Glutamatergic neuron (in vitro differentiated cells): ENCODE data around the gene IQCK. TPM values are rescaled to one million over a fixed set of nuclear protein-coding genes. Genes with fewer than 3 reads are reported as not detected.
A peak's percentile ranks its signal among the peaks of the same experiment; 100 is the strongest.

Experiments
- DNase-seq: peaks from one replicate; pipeline ENCODE4 v3.0.0; 2022
- H3K27ac Mint-ChIP-seq: one replicate; pipeline ENCODE4 v1.8.0; 2020; ENCODE audit warnings: mild to moderate bottlenecking, mixed read lengths, inconsistent platforms; ENCODE audit not compliant: unreplicated experiment
- H3K27me3 Mint-ChIP-seq: one replicate; pipeline ENCODE4 v1.8.0; 2020; ENCODE audit warnings: mild to moderate bottlenecking, moderate library complexity, mixed read lengths, inconsistent platforms; ENCODE audit not compliant: unreplicated experiment
- H3K36me3 Mint-ChIP-seq: one replicate; pipeline ENCODE4 v1.8.0; 2020; ENCODE audit warnings: mild to moderate bottlenecking, mixed read lengths, inconsistent platforms; ENCODE audit not compliant: unreplicated experiment
- H3K4me1 Mint-ChIP-seq: one replicate; pipeline ENCODE4 v1.8.0; 2020; ENCODE audit warnings: mild to moderate bottlenecking, low read depth, mixed read lengths, inconsistent platforms; ENCODE audit not compliant: unreplicated experiment
- H3K4me3 Mint-ChIP-seq: one replicate; pipeline ENCODE4 v1.8.0; 2020; ENCODE audit warnings: mild to moderate bottlenecking, mixed read lengths, inconsistent platforms; ENCODE audit not compliant: unreplicated experiment
- H3K9me3 Mint-ChIP-seq: one replicate; pipeline ENCODE4 v1.8.0; 2020; ENCODE audit warnings: mild to moderate bottlenecking, moderate library complexity, mixed read lengths, inconsistent platforms; ENCODE audit not compliant: unreplicated experiment
- total RNA-seq: library from RNA; stranded (reverse); fragmentation: NEBNext Ultra II Directional; extraction: Animal tissue kit (Norgen Biotek cat#: 25700); gene quantifications from one replicate; pipeline ENCODE4 v1.2.1, GENCODE V29; 2021; ENCODE audit not compliant: unreplicated experiment
- TF ChIP-seq, protein P1 (sequence below): fragments of 200-600 bp; sonication (generic); IDR thresholded peaks from one replicate; pipeline ENCODE4 v1.5.0; 2021; ENCODE audit not compliant: partially characterized antibody, unreplicated experiment

The IQCK gene
- total RNA-seq, 1 donor from 2014 or later: 5.1 TPM

DNA sequence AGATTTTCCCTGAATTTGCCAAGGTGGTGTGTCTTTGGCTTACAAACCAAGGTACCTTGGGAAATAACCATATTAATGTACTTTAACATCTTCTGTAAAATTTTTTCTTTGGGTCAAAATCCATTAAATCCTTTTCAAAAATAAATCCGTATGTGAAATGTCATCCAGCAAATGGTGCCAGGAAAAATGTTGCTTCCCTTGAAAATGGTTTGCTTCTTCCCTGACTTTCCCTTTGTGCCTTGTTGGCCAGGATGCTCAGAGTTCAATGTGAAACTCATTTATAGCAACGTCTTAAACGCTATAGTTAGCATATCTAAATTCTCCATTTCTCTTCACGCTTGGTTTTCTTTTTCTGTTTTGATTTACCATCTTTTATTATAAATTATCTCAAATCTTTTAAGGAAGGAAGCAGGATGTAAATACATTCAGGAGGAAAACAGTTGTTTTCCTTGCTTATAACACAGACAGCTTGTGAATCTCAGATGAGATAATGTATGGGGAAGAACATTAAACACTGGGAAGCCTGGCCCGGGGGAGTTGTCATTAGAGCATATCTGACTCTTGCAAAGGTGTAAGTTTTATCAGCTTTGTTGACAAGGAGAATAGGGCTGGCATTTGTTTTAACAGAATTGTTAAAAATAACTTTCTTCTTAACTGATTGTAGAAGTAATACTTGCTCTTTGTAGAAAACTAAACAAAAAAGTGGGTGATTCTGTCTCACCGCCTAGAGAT, 124.5 kb downstream of the IQCK start:
- Mint-ChIP-seq H3K27me3 (peaks cover 6% of the 10 kb centered on the region), H3K9me3 (no peaks in the 10 kb centered on the region), H3K27ac (peak overlapping the region; percentile 23), H3K4me3 (no peak overlapping the region), H3K4me1 (peaks cover 21% of the 10 kb centered on the region), H3K36me3 (no peaks in the 10 kb centered on the region)
- DNase-seq: peak; percentile 46
- TF ChIP-seq, protein P1, sequence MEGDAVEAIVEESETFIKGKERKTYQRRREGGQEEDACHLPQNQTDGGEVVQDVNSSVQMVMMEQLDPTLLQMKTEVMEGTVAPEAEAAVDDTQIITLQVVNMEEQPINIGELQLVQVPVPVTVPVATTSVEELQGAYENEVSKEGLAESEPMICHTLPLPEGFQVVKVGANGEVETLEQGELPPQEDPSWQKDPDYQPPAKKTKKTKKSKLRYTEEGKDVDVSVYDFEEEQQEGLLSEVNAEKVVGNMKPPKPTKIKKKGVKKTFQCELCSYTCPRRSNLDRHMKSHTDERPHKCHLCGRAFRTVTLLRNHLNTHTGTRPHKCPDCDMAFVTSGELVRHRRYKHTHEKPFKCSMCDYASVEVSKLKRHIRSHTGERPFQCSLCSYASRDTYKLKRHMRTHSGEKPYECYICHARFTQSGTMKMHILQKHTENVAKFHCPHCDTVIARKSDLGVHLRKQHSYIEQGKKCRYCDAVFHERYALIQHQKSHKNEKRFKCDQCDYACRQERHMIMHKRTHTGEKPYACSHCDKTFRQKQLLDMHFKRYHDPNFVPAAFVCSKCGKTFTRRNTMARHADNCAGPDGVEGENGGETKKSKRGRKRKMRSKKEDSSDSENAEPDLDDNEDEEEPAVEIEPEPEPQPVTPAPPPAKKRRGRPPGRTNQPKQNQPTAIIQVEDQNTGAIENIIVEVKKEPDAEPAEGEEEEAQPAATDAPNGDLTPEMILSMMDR: no peak

DNA sequence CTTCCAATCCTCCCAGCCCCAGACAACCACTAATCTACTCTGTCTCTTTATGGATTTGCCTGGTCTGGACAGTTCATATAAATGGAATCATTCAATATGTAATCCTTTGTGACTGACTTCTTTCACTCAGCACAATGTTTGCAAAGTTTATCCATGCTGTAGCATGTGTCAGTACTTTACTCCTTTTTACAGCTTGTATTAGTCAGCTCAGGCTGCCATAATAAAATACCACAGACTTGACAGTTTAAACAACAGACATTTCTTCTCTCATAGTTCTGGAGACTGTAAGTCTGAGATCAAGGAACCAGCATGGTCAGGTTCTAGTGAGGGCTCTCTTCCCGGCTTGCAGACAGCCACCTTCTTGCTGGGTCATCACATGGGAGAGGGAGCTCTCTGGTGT, 125.3 kb downstream of the IQCK start:
- TF ChIP-seq, protein P1: no peak
- Mint-ChIP-seq H3K27ac (no peak overlapping the region), H3K27me3 (peaks cover 6% of the 10 kb centered on the region), H3K4me3 (peak overlapping the region; percentile 7), H3K36me3 (no peaks in the 10 kb centered on the region), H3K4me1 (peaks cover 15% of the 10 kb centered on the region), H3K9me3 (no peaks in the 10 kb centered on the region)
- no peak for DNase-seq

DNA sequence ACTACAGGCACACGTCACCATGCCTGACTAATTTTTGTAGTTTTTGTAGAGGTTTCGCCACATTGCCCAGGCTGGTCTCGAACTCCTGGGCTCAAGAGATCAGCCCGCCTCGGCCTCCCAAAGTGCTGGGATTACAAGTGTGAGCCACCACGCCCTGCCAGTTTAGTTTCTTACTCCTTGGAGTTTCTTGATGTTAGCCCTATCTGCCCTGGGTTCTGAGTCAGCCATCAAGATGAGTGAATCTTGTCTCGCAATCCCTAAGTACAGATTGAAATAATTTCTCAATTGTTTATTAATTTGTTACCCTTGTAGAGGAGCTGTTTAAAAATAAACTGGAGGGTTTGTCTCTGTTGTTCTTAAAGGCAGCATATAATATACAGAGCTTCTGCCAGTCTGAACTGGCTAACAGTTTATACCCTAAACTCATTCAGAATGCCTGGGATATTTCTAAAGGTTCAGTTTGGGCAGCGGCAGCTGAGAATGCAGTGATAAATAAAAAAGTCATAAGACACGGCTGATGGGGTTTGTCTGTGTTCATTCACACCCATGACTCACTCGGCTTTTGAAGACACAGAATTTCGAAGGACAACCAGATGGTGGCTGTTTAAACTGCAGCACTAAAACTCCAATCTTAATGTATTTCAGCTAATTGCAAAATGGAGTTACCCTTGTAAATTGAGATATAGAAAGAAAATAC, 127.0 kb downstream of the IQCK start:
- Mint-ChIP-seq H3K4me1 (peaks cover 15% of the 10 kb centered on the region), H3K36me3 (no peaks in the 10 kb centered on the region), H3K4me3 (no peak overlapping the region), H3K27ac (no peak overlapping the region), H3K27me3 (peaks cover 9% of the 10 kb centered on the region), H3K9me3 (peaks cover 3% of the 10 kb centered on the region)
- DNase-seq: no peak
- TF ChIP-seq, protein P1: no peak

DNA sequence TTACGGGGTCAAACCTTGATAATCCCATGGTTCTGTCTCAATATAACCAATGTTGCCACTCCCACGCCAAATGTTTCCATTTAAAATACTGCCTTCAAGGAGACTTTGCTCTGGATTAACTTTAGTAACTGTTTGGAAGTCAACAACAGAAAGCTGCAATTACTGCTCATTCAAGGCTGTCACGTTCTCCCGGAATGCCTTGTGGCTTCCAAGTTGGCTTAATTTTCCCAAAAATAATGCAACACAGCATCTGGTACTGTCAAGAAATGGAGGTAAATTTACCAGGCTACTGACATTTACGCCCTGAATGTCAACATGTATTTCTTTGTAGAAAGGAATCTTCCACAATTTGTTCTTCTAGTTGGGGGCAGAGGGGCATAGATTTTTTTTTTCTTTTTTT, 128.4 kb downstream of the IQCK start:
- H3K27ac Mint-ChIP-seq: no peak overlapping the region
- H3K4me3 Mint-ChIP-seq: no peak overlapping the region

More for the DNA sequence above, 128.4 kb downstream of the IQCK start:
- Mint-ChIP-seq H3K27me3 (peaks cover 2% of the 10 kb centered on the region), H3K4me1 (peaks cover 14% of the 10 kb centered on the region), H3K9me3 (peaks cover 3% of the 10 kb centered on the region), H3K36me3 (no peaks in the 10 kb centered on the region)
- TF ChIP-seq, protein P1: no peak
- no peak for DNase-seq
